Tongue (tissue), 2 donors: ENCODE measurements around the gene TNNC2. TPM values are rescaled to one million over a fixed set of nuclear protein-coding genes. Genes with fewer than 3 reads are reported as not detected.
A peak's percentile ranks its signal among the peaks of the same experiment; 100 is the strongest.
"Not testable (repeated sequence)": the region's sequence is repeated elsewhere in the genome, so short reads cannot be mapped to it uniquely, and the experiment has no call there.

ENCODE experiments used
- DNase-seq: peaks from one replicate; pipeline ENCODE4 v3.0.0-alpha.2; 2015
- total RNA-seq: library from RNA; depleted of rRNA; stranded (reverse); fragments of >200 nt; gene quantifications from one replicate; pipeline ENCODE4 v1.2.3, GENCODE V29; 2014

The TNNC2 gene
- 2,441 TPM for total RNA-seq

DNA sequence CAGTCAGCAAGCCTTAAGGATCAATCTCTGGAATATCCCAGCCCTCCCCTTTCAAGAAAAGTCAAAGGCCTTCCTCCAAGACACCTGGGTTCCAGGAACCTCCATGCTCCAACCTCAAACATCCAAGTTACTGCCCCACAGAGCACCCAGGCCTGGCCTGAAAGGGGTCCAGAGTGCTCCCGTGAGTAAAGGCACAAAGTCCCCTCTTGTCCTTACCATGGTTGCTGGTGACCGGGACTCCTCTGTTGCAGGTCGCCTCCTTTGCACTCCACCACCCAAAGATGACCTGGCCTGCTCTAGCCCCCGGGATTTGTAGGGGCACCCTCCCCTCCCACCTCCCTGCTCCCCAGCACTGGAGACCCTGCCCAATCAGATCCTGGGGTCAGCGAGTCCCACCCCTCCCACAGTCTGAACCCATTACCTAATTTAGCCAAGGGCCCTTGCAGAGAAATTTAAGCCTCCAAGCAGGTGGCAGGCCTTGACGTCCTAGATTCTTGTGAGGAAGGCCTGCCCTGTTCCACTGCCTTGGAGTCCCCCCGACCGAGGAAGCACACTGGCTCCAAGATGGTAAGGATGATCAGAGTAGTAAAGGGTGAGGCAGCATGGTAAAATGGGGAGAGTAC is at the start of gene TNNC2:
Gene TNNC2 (minus strand): TSS at position 283 of the 623 bp plus-strand sequence. CDS start 64 bp downstream, at position 219.
- DNase-seq = peak; percentile 84

DNA sequence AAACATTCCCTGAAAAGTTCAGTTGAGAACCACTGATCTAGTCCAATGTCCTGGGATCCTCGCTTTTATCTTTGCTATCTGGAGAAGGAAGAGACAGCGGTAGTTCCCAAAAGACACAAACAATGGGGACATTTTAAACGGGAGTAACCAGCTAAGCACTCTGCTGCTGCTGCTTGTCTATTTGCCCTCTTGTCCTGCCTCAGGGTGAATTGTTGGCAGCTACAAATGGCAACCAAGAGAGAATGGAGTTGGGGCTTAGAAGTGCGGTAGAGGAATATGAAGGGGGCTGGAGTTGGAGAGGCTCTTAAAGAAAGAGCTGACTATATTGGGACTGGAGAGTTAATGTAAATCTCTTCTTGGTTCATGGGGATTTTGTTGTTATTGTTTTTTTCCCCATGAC is 47.5 kb upstream of the TNNC2 start:
- no peak for DNase-seq

DNA sequence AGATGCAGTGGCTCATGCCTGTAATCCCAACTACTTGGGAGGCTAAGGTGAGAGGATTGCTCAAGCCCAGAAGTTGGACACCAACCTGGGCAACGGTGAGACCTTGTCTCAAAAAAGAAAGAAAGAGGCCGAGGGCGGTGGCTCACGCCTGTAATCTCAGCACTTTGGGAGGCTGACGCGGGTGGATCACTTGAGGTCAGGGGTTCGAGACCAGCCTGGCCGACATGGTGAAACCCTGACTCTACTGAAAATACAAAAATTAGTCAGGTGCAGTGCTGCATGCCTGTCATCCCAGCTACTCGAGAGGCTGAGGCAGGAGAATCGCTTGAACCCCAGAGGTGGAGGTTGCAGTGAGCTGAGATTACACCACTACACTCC is 47.0 kb upstream of the TNNC2 start:
- DNase-seq = not testable (repeated sequence)

DNA sequence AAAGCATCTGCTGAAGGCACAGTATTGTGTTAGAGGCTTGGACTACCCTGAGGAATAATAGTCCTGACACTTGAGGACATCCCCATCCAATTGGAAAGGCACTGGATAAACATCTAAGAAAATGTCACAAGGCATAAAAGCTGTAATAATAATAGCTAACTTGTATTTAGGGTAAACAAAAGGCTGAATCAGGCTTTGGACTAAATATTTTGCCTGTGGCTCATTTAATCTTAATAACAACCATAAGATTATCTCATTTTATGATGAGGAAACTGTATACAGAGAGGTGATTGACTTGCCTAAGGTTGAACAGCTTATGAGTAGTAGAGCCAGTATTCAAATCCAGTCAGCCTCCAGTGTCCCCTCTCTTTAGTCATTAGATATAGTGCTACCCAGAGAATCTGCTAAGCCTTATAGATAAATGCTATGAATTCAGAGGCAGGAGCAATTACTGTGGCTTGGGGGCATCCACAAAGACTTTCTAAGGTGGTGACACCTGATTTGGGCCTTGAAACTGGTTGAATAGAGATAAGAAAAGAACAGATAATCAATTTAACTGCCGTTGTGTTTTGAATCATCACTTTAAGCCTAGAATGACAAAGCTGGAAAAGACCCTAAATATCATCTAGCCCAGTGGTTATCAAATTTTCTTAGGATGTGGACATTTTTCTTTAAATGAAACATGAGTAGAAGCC is 46.4 kb upstream of the TNNC2 start:
- DNase-seq = no peak

DNA sequence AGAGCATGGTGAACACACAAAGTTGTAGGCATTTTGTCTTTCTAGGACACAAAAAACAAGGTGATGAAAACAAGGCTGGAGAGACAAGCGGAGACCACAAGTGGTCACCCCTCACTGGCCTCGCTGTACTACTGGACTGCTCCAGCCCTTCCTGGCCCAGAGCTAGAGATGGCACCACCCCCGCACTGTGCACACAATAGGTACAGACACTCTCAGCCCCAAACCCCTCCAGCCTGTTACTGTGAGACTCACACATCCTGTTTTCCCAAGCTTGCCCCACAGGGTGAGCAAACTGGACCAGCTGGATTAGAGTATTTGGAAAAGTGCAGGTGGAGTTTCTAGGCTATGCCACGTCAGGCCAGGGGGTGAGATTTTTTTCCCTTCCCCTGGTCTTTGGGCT is 45.5 kb upstream of the TNNC2 start:
- DNase-seq = no peak

DNA sequence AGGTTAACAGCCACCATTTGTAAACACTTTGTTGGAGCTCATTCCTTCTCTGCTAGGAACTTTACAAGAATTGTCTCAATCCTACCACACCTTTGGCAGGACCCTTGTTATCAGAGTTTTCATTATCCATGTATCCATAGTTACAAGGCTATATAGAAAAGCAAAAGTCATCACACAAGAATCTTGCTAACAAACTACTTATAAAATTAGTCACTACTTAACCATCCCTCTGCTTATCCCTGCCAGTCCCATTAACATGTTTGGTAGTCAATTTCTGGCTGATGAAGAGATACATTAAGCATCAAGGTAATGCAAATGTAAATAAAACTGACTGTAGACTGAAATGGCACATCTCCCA is 40.7 kb upstream of the TNNC2 start:
- no peak for DNase-seq

DNA sequence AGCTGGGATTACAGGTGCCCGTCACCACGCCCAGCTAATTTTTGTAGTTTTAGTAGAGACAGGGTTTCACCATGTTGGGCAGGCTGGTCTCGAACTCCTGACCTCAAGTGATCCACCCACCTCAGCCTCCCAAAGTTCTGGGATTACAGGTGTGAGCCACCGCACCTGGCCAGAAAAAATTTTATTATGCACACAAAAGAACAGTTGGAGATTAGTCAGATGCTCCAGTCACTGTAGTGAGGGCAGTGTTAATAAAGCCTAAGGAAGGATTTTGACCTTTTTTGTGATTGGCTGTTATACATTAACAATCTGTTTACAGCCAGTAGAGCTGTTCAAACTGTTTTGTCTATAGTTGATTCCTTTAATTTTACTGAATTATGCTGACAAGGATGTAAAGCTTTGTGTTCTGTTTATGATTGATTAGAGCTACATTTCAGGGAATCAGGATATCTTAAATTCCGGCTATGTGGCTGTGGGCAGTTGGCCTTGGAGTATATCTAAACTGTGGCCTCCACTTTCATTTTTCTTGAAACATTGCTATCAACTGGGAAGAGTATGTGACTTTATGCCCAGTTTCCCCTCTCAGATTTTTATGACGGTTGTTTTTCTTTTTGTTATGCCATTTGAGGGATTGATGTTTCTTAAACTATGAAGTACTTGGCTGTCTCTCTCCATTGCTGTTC is 40.2 kb upstream of the TNNC2 start:
- no peak for DNase-seq

DNA sequence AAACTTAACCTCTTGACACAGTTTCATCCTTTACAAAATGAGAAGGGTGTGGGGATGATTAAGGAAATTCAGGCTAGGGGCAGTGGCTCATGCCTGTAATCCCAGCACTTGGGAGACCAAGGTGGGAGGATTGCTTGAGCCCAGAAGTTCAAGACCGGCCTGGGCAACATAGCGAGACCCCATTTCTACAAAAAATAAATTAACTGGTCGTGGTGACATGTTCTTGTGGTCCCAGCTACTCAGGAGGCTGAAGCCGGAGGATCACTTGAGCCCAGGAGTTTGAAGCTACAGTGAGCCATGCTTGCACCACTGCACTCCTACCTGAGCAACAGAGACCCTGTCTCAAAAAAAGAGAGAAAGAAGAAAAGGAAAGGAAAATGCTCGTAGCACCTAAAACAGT is 39.3 kb upstream of the TNNC2 start:
- DNase-seq = no peak

DNA sequence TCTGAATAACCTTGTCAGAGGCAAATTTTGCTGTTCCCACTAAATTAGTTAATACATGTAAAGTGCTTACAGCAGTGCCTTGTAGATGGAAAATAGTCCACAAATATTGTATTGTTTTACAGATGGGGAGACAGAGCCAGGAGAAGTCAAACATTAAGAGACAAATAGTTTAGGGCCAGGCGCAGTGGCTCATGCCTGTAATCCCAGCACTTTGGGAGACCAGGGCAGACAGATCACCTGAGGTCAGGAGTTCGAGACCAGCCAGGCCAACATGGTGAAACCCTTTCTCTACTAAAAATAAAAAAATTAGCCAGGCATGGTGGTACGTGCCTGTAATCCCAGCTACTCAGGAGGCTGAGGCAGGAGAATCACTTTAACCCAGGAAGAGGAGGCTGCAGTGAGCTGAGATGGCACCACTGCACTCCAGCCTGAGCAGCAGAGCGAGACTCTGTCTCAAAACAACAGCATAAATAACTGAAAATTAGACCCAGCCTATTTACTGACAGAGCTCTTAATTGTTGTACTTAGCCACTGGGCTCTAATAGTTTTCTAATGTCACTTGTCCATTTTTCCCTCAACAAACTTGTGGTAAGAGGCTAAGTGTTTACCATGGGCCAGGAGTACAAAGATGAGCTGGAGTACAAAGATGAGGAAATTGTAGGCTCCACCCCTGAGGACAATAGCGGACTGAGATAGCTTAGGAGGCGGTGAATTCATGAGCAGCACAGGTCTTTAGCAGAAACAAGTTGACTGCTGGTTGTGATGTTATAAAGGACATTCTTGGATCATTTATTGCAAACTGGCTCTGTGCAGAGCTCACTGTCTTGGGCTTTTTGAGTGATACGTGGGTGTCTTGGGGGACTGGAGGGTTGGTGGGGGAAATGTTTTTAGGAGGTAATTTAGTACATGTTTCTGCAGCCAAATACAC is 36.7 kb upstream of the TNNC2 start:
- no peak for DNase-seq

DNA sequence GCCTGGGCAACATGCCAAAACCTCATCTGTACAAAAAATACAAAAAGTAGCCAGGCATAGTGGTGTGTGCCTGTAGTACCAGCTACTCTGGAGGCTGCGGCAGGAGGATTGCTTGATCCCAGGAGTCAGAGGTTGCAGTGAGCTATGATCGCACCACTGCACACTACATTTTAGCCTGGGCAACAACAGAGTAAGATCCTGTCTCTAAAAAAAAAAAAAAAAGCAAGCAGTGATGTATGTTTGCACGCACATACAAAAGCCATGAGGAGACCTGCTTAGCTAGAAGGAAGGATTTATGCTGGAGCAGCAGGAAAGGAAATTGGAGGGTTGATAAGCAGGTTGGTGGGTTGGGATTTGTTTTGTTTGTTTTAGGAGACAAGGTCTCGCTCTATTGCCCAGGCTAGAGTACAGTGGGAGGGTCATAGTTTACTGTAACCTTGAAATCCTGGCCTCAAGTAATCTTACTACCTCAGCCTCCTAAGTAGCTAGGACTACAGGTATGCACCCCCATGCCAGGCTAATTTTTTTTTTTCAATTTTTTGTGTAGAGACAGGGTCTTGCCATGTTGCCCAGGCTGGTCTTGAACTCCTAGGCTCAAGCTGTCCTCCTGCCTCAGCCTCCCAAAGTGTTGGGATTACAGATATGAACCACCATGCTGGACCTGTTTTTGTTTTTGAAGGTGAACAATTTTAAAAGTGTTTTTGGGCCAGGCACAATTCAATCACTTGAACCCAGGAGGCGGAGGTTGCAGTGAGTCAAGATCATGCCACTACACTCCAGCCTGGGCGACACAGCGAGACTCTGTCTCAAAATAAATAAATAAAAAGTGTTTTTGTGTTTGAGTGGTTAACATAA is 34.3 kb upstream of the TNNC2 start:
- no peak for DNase-seq

DNA sequence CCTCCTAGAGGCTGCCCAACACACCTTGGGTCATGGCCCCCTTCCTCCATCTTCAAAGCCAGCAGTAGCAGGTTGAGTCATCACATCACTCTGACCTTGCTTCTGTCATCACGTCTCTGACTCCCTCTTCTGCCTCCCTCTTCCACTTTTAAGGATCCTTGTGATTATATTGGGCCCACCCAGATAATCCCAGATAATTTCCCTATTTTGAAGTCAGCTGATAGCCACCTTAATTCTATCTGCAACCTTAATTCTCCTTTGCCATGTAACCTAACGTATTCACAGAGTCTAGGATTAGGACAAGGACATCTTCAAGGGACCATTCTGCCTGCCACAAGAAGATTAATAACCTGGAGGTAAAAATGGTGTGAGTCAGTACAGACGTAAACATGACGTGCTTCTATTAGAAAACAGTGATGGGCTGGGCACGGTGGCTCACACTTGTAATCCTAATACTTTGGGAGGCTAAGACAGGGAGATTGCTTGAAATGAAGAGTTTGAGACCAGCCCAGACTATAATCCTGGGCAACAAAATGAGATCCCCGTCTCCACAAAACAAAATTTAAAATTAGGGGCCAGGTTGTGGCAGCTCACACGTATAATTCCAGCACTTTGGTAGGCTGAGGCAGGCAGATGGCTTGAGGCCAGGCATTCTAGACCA is 33.6 kb upstream of the TNNC2 start:
- DNase-seq = no peak

DNA sequence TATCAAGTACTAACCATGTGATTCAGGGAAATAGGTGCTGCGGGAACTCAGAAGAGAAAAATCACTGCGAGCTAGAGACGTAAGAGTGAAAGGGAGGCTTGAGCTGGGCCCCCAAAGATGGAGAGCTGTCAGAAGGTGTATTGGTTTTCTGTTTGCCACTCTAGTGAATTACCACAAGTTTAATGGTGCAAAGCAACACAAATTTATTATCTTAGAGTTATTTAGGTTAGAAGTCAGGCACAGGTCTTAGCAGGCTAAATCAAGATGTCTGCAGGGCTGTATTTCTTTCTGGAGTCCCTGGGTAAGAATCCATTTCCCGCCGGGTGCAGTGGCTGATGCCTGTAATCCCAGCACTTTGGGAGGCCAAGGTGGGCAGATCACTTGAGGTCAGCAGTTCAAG is 32.8 kb upstream of the TNNC2 start:
- no peak for DNase-seq

DNA sequence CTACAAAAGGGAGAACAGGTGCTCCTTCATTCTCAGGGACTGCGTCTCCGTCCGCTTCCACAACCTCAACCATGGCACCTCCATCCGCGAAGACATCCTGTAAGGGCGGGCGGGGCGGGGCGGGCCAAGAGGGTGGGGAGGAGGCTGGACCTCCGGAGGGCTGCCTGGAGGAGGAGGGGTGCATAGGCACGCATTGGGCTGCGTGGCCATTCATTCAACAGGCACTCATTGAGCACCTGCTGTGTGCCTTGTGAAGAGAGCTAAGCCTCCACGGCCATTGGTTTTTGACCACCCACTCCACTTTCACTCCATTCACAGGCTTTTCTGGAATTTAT is 30.7 kb upstream of the TNNC2 start:
- DNase-seq = no peak

DNA sequence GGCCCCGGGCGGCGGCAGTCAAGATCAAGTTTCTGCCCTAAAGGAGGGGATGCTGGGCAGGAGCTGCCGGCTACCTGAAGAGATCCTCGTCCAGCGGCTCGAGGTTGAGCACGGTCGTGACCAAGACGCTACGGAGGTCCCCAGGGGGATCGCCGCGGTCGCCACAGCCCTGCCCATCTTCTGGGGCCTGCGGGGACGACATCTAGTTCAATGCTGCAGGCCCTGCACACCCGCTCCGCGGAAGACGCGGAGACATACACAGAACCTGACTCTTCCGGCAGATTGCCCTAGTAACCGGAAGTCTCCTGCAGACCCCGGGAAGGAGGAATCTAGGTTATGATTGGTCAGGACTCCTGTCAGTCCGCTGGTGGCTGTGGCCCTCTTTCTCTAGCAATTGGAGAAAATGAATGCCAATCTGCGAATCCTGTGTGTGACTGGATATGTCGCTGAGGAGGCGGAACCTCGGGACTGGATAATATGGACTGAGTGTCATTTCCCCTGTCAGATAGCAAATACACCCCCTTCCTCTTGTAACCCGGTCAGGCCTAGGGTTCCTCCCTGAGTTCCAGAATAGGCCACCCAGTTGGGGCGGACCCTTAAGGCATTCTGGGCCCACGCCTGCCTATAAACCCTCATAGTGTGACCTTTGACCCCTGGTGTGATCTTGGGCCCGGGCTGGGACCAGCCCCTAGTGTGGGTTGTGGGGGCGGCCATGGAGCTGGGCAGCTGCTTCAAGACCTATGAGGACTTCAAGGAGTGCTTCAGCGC is 30.2 kb upstream of the TNNC2 start, which contains the start of the genes ACOT8 and ZSWIM3:
Gene ACOT8 (minus strand): TSS at position 279 of the 768 bp plus-strand sequence. CDS start 77 bp downstream, at position 202.
Gene ZSWIM3 (plus strand): TSS at position 501 of the 768 bp plus-strand sequence. CDS start 212 bp downstream, at position 713.
- DNase-seq = peak; percentile 100

DNA sequence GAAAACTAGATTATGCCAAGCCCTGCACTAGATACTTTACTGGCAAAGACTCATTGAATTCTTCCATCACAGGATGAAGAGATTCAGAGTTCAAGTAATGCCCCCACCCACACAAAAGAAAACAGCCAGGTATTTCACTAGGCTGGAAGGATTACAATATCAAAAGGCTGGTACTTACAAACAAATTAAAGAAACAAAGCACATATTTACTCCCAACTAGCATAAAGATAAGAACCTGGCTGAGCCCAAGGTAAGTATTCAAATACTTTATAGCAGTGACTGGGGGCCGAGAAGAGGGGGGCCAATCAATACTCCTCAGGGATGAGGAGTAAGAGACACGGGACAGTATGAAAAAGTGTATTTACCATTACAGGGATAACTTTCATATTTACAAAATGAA is 26.4 kb upstream of the TNNC2 start:
- DNase-seq = no peak

DNA sequence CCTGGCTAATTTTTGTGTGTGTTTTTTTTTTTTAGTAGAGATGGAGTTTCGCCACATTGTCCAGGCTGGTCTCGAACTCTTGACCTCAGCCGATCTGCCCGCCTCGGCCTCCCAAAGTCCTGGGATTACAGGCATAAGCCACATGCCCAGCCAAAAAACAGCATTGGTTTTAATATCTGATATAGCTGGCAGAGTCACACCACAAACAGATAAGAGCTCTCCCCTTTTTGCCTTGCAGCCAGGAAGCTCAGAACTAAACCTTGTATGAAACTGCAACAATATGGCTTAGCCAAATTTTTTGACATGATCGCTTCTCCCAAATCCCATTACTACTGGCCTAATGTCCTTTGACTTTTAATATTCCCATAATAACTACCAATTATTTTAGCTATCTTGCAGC is 25.2 kb upstream of the TNNC2 start:
- no peak for DNase-seq

DNA sequence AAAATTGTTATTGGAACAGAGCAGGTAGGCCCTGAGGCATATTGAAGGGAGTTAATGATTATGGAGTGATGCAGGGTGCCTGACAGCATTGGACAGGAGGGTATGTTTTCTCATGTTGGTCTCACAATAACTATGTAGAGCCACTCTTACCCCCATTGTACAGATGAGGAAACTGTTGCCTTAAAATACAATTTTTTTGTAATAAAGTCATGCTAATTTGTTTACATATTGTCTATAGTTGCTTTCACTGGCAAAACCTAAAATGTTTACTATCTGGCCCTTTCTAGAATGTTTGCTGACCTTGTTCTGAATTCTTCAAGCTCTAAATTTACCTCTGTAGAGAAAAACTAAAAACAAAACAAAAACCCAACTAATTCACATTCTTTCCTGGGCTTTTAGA is 24.4 kb upstream of the TNNC2 start:
- no peak for DNase-seq

DNA sequence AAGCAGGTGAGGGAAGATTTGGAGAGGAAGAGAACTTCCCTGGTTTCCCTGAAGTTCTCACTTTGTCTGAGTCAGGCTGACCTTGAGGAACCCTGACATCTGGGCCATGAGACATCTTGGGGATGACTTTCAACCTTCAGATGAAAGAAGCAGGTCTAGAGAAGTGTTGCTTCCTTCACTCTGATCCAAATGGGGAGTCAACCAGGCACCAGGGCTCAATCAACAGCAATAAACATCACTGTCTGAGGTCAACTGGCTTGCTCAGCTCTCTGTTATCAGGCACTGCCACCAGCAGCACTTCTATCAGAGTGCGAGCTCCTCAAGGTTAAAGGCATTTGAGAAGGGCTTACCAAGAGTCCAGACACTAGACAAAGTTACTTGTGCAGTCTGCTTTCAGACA is 23.8 kb upstream of the TNNC2 start:
- DNase-seq = no peak

DNA sequence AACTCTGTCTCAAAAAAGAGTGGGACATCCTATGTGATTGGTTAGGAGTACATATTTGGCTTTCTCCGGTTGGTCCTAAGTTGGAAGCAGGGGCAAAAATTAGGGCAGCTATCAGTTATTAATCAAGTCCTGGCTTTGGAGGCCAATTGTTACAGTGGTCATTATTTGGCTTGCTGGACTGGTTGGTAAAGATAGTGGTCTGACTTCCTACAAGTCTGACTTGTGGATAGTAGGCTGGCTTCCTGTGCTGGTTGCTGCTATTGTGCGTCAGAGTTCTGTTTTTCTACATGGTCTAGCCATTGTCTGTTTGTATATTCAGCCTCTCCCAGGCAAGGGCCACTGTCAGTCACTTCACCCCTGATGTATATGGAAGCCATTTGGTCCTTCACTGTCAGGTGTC is 23.1 kb upstream of the TNNC2 start:
- no peak for DNase-seq

DNA sequence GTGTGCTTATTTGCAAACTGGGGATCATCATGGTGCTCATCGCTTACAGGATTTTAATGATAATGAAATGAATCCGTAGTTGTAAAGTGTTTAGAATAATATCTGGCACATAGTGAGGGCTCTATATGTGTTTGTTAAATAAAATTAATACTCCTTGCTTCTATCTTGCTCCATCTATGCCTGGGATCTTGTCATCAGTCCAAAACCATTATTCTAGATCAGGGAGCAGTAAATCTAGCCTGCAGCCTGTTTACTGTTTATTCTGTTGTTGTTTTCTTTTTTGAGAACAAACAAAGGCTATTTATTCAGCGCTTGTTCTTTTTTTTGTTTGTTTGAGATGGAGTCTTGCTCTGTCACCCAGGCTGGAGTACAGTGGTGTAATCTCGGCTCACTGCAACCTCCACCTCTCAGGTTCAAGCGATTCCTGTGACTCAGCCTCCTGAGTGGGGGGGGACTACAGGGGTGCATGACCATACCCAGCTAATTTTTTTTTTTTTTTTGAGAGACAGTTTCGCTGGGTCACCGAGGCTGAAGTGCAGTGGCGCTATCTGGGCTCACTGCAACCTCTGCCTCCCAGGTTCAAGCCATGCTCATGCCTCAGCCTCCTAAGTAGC is 22.0 kb upstream of the TNNC2 start:
- DNase-seq = no peak
